ENCODE measurements around the gene ABHD12B.

DNA sequence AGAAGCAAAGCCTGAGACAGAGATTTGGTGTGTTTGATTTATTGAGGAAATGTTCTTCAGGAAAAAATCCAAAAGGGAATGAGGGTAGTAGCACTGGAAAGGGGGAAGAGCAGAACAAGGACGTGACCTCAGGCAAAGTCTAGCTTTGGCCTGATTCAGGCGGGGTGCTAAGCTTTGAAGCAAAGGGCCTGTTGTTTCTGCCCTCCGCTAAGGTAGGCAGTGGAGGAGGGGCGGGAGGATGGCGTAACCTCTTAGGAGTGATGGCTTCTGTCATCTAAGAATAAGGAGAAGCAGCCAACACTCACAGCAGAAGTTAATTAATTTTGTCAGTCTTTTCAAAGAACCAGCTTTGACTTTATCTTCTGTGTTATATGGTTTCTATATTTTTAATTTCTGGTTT lies 20.4 kb downstream of the ABHD12B start:
- no peak for TF ChIP-seq EP300 (IDR thresholded peaks at IDR 0.05; ENCODE audit: low read depth)
- TF ChIP-seq POLR2A (IDR thresholded peaks at IDR 0.05), result no peak
- TF ChIP-seq, protein P1, sequence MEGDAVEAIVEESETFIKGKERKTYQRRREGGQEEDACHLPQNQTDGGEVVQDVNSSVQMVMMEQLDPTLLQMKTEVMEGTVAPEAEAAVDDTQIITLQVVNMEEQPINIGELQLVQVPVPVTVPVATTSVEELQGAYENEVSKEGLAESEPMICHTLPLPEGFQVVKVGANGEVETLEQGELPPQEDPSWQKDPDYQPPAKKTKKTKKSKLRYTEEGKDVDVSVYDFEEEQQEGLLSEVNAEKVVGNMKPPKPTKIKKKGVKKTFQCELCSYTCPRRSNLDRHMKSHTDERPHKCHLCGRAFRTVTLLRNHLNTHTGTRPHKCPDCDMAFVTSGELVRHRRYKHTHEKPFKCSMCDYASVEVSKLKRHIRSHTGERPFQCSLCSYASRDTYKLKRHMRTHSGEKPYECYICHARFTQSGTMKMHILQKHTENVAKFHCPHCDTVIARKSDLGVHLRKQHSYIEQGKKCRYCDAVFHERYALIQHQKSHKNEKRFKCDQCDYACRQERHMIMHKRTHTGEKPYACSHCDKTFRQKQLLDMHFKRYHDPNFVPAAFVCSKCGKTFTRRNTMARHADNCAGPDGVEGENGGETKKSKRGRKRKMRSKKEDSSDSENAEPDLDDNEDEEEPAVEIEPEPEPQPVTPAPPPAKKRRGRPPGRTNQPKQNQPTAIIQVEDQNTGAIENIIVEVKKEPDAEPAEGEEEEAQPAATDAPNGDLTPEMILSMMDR (IDR thresholded peaks at IDR 0.05), result no peak
